Psoas muscle (tissue), 8 donors: ENCODE measurements around the gene SLC26A8. TPM values are rescaled to one million over a fixed set of nuclear protein-coding genes. Genes with fewer than 3 reads are reported as not detected.
A peak's percentile ranks its signal among the peaks of the same experiment; 100 is the strongest.

Source experiments
- ATAC-seq, 4 donors: fragments of 200-7000 bp; cut with Tn5 transposase; one replicate each; pipeline ENCODE4 v1.9.1; 2020; ENCODE audit warnings: moderate library complexity in 3 of 4, mild to moderate bottlenecking in 2 of 4
- DNase-seq, 2 donors: peaks; one replicate each; pipeline ENCODE4 v3.0.0-alpha.2; 2020
- H3K27ac ChIP-seq: fragments of 200-600 bp; one replicate; pipeline ENCODE4 v1.8.0; 2022
- H3K27me3 ChIP-seq, 3 donors: fragments of 200-600 bp in 1 of 3; one replicate each; pipeline versions ENCODE4 v1.6.1 to v1.8.0; 2013 to 2022; ENCODE audit warnings: low read length in 2 of 3, mild to moderate bottlenecking in 2 of 3, moderate library complexity in 1 of 3; ENCODE audit not compliant: insufficient read depth in 3 of 3
- H3K36me3 ChIP-seq, 2 donors: fragments of 200-600 bp in 1 of 2; one replicate each; pipeline versions ENCODE4 v1.6.1 to v1.8.0; 2013 to 2022; ENCODE audit warnings: low read depth in 1 of 2, mild to moderate bottlenecking in 1 of 2, moderate library complexity in 1 of 2; ENCODE audit not compliant: insufficient read depth in 1 of 2
- H3K4me1 ChIP-seq: fragments of 200-600 bp; one replicate; pipeline ENCODE4 v1.8.0; 2022
- H3K4me3 ChIP-seq: fragments of 200-600 bp; one replicate; pipeline ENCODE4 v1.8.0; 2022; ENCODE audit warnings: mild to moderate bottlenecking
- H3K9me3 ChIP-seq: fragments of 200-600 bp; one replicate; pipeline ENCODE4 v1.8.0; 2022
- CTCF ChIP-seq: fragments of 200-600 bp; IDR thresholded peaks from one replicate; pipeline ENCODE4 v1.8.0; 2022; ENCODE audit warnings: antibody characterized with exemption
- WGBS, 3 donors: extraction: QIAGEN DNeasy Blood & Tissue Kit; methylation state at CpG; one replicate each; pipeline versions ENCODE4 v1.1.6 to v1.1.7; 2013; 5-methylcytosine and 5-hydroxymethylcytosine counted together
- intact Hi-C, 2 donors: fragments of 100-400 bp; cut with DNase I; formaldehyde crosslinking; loops; one replicate each; pipeline versions ENCODE4 v1.11.0 to v1.14.2; 2022
- polyA plus RNA-seq, 3 donors: library from polyadenylated mRNA; stranded (reverse); fragments of 200-250 nt; gene quantifications; one replicate each; pipeline ENCODE4 v1.2.3, GENCODE V29; 2013
- total RNA-seq, 4 donors: library from RNA; stranded (reverse); fragmentation: NEBNext Ultra II Directional in 2 of 4; extraction: Animal tissue kit (Norgen Biotek cat#: 25700) in 2 of 4; gene quantifications; one replicate each; pipeline versions ENCODE4 v1.2.1 to v1.2.4, GENCODE V29; 2021 to 2023
- donor health status: healthy with polysubstance abuse.
- donor health status: DM: no; HTN: no; CAD: no; lungs with moderate emphysema.
- donor health status: Bipolar disorder and iron deficiency.
- donor health status: healthy.
- donor health status: DM: yes; HTN: yes; CAD: no.
- donor health status: DM: no; HTN: no; CAD: no.
- donor health status: DM: no; HTN: no; CAD: no.
- donor health status: DM: yes; HTN: yes; CAD: no.

The SLC26A8 gene
- total and polyA plus RNA-seq, 7 donors, result 0.04 to 0.15 TPM; not detected in 5

GRCh38 chr6:36067374-36068011 lies 43.1 kb upstream of the SLC26A8 start:
- peaks cover 72% of the 10 kb centered on the region for H3K4me1 ChIP-seq
- ATAC-seq (peak in 3 of 4 donors; percentile 36 to 68 (median 53)), DNase-seq (no peak)
- no peak overlapping the region for H3K4me3 ChIP-seq
- 73 to 84% (median 76%) methylated on average over 3 of the region's 3 CpGs for WGBS, 3 donors
- intact Hi-C loops, result no loop called here
- no peaks in the 10 kb centered on the region for H3K27me3 ChIP-seq
- peak overlapping the region; percentile 47 for H3K27ac ChIP-seq
- no peak for TF ChIP-seq CTCF
- peaks cover 0 to 2% of the 10 kb centered on the region in 2 donors for H3K36me3 ChIP-seq
- no peaks in the 10 kb centered on the region for H3K9me3 ChIP-seq

- H3K9me3 ChIP-seq, result no peaks in the 10 kb centered on the region
- intact Hi-C loops, result no loop called here
- peak overlapping the region; percentile 47 for H3K27ac ChIP-seq
- H3K4me3 ChIP-seq, result no peak overlapping the region
- no peak for ATAC-seq
- H3K27me3 ChIP-seq, result no peaks in the 10 kb centered on the region
- H3K4me1 ChIP-seq, result peaks cover 72% of the 10 kb centered on the region
- WGBS, 3 donors, result 86 to 93% (median 91%) methylated on average over 2 of the region's 2 CpGs
- peaks cover 0 to 4% of the 10 kb centered on the region in 2 donors for H3K36me3 ChIP-seq
- TF ChIP-seq CTCF, result no peak
- no peak for DNase-seq
Observed at GRCh38 chr6:36066817-36067216, 42.4 kb upstream of the SLC26A8 start.

GRCh38 chr6:36065916-36066315 lies 41.5 kb upstream of the SLC26A8 start:
- Histone ChIP-seq H3K9me3 (no peaks in the 10 kb centered on the region), H3K36me3 (peaks cover 0 to 5% of the 10 kb centered on the region in 2 donors), H3K4me1 (peaks cover 69% of the 10 kb centered on the region), H3K27ac (no peak overlapping the region), H3K27me3 (no peaks in the 10 kb centered on the region), H3K4me3 (no peak overlapping the region)
- DNase-seq (no peak), ATAC-seq (no peak)
- intact Hi-C loops, result no loop called here
- no peak for TF ChIP-seq CTCF

GRCh38 chr6:36064770-36065396 lies 40.4 kb upstream of the SLC26A8 start:
- intact Hi-C loops, result no loop called here
- no peaks in the 10 kb centered on the region for H3K27me3 ChIP-seq
- H3K4me3 ChIP-seq, result no peak overlapping the region
- WGBS, 3 donors, result 69 to 96% (median 75%) methylated on average over 3 of the region's 3 CpGs
- H3K36me3 ChIP-seq, result peaks cover 1 to 15% of the 10 kb centered on the region in 2 donors
- no peak for TF ChIP-seq CTCF
- H3K27ac ChIP-seq, result no peak overlapping the region
- peaks cover 59% of the 10 kb centered on the region for H3K4me1 ChIP-seq
- H3K9me3 ChIP-seq, result no peaks in the 10 kb centered on the region
- DNase-seq (no peak), ATAC-seq (no peak)
